Activated gamma-delta T cell treated with Interleukin-2 at 50 U/mL for 16 hours (primary cell): ENCODE results near the gene CD163L1.
"Not testable (repeated sequence)": the region's sequence is repeated elsewhere in the genome, so short reads cannot be mapped to it uniquely, and the experiment has no call there.

Source experiments
- DNase-seq: peaks from one replicate; pipeline ENCODE4 v3.0.0-alpha.2; 2020

CD163L1 gene

GRCh38 chr12:7403466-7403865 is 40.5 kb downstream of the CD163L1 start:
- DNase-seq: no peak

GRCh38 chr12:7399089-7399488 is 44.9 kb downstream of the CD163L1 start:
- no peak for DNase-seq

GRCh38 chr12:7396418-7396817 is 47.5 kb downstream of the CD163L1 start:
- DNase-seq: no peak

- DNase-seq: no peak
Observed at GRCh38 chr12:7395950-7396349, 48.0 kb downstream of the CD163L1 start.

GRCh38 chr12:7387289-7387688 is 56.7 kb downstream of the CD163L1 start:
- no peak for DNase-seq

- no peak for DNase-seq
Observed at GRCh38 chr12:7383157-7383556, 60.8 kb downstream of the CD163L1 start.

- DNase-seq: no peak
Observed at GRCh38 chr12:7376196-7376595, 67.8 kb downstream of the CD163L1 start.

- DNase-seq: no peak
Observed at GRCh38 chr12:7375145-7375543, 68.8 kb downstream of the CD163L1 start.

- DNase-seq: no peak
Observed at GRCh38 chr12:7374423-7375144, 69.4 kb downstream of the CD163L1 start.

GRCh38 chr12:7373226-7373625 is 70.7 kb downstream of the CD163L1 start:
- DNase-seq: no peak

- DNase-seq: no peak
Observed at GRCh38 chr12:7369274-7369729, 74.7 kb downstream of the CD163L1 start.

- no peak for DNase-seq
Observed at GRCh38 chr12:7362734-7363133, 81.2 kb downstream of the CD163L1 start.

GRCh38 chr12:7361265-7361664 is 82.7 kb downstream of the CD163L1 start:
- DNase-seq: no peak

- no peak for DNase-seq
Observed at GRCh38 chr12:7354529-7354928, 89.4 kb downstream of the CD163L1 start.

- DNase-seq: no peak
Observed at GRCh38 chr12:7352661-7353060, 91.3 kb downstream of the CD163L1 start.

GRCh38 chr12:7351177-7351576 is 92.8 kb downstream of the CD163L1 start:
- no peak for DNase-seq

- no peak for DNase-seq
Observed at GRCh38 chr12:7349418-7349817, 94.5 kb downstream of the CD163L1 start.

GRCh38 chr12:7346551-7347225 is 97.3 kb downstream of the CD163L1 start:
- no peak for DNase-seq

- DNase-seq: no peak
Observed at GRCh38 chr12:7344833-7345606, 98.9 kb downstream of the CD163L1 start.

GRCh38 chr12:7339675-7340074 is 104.3 kb downstream of the CD163L1 start:
- DNase-seq: no peak

GRCh38 chr12:7337790-7338189 is 106.2 kb downstream of the CD163L1 start:
- not testable (repeated sequence) for DNase-seq

- DNase-seq: no peak
Observed at GRCh38 chr12:7327918-7328317, 116.0 kb downstream of the CD163L1 start.

- DNase-seq: no peak
Observed at GRCh38 chr12:7324176-7324575, 119.8 kb downstream of the CD163L1 start.

GRCh38 chr12:7322599-7322998 is 121.4 kb downstream of the CD163L1 start:
- no peak for DNase-seq
